Hepatocyte (in vitro differentiated cells): ENCODE data around the gene CLK3.

Experiments
- EZH2 ChIP-seq: fragments of 200-600 bp; sonication (generic); IDR thresholded peaks from 2 replicates; pipeline ENCODE4 v1.6.1; 2016; ENCODE audit warnings: antibody characterized with exemption, mild to moderate bottlenecking, borderline replicate concordance
- TF ChIP-seq, protein P1 (sequence below): fragments of 200-600 bp; sonication (generic); IDR thresholded peaks from 2 replicates; pipeline ENCODE4 v1.5.1; 2016; ENCODE audit warnings: antibody characterized with exemption, mild to moderate bottlenecking; ENCODE audit not compliant: poor library complexity

DNA sequence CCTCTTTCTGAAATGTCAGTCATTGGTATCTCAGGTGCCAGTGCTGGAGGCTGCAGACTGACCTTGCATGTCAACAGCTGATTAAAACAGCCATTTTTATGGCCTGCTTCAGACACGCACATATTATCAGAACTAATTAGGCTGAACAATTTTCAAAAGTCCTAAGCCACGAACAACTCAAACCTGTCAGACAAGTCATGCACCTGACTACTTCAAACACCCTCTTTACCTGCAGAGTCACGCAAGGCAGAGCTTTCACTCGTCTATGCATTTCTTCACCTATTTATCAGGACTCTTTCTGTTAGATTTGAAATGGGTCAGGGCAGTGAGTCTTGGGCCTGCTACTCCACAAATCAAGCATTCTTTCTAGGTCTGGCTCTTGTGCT lies 26.7 kb downstream of the CLK3 start:
- TF ChIP-seq, protein P1, sequence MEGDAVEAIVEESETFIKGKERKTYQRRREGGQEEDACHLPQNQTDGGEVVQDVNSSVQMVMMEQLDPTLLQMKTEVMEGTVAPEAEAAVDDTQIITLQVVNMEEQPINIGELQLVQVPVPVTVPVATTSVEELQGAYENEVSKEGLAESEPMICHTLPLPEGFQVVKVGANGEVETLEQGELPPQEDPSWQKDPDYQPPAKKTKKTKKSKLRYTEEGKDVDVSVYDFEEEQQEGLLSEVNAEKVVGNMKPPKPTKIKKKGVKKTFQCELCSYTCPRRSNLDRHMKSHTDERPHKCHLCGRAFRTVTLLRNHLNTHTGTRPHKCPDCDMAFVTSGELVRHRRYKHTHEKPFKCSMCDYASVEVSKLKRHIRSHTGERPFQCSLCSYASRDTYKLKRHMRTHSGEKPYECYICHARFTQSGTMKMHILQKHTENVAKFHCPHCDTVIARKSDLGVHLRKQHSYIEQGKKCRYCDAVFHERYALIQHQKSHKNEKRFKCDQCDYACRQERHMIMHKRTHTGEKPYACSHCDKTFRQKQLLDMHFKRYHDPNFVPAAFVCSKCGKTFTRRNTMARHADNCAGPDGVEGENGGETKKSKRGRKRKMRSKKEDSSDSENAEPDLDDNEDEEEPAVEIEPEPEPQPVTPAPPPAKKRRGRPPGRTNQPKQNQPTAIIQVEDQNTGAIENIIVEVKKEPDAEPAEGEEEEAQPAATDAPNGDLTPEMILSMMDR, result no peak
- TF ChIP-seq EZH2, result no peak
